ENCODE results near the gene PIP5K1B. TPM values are rescaled to one million over a fixed set of nuclear protein-coding genes. Genes with fewer than 3 reads are reported as not detected.

Gene PIP5K1B
- total RNA-seq, 1 experiment from 2014 or later = 0.20 TPM

GRCh38 chr9:68804911-68805889, 100.2 kb downstream of the PIP5K1B start:
- Histone ChIP-seq H3K27ac (ENCODE audit: low read depth, low read length) (no peak overlapping the region), H3K79me2 (ENCODE audit: insufficient read depth, low read length) (no peaks in the 10 kb centered on the region), H3K4me1 (ENCODE audit: control insufficient read depth in 1 of 2, insufficient read depth in 2 of 2, low read length in 2 of 2) (no peaks in the 10 kb centered on the region), H3K9me2 (ENCODE audit: insufficient read depth) (no peaks in the 10 kb centered on the region), H3K36me3 (ENCODE audit: control insufficient read depth in 1 of 2, insufficient read depth in 2 of 2, low read length in 2 of 2) (no peaks in the 10 kb centered on the region), H3K9me3 (ENCODE audit: control insufficient read depth in 1 of 2, insufficient read depth in 1 of 2, low read depth in 1 of 2, low read length in 2 of 2) (no peaks in the 10 kb centered on the region), H2AFZ (ENCODE audit: low read depth, low read length, poor library complexity, severe bottlenecking) (no peak overlapping the region), H3K4me3 (replicated peaks in 1 of 2; ENCODE audit: low read depth in 1 of 2, low read length in 2 of 2) (no peak overlapping the region), H3K9ac (ENCODE audit: low read length) (no peak overlapping the region), H4K20me1 (ENCODE audit: insufficient read depth) (no peaks in the 10 kb centered on the region), H3K27me3 (ENCODE audit: insufficient read depth, low read length) (peaks cover 54% of the 10 kb centered on the region), H3K4me2 (ENCODE audit: low read length) (no peak overlapping the region)
- ChIA-PET CTCF (no interaction called here), RAD21 (ENCODE audit: low non-redundant PET in 1 of 2, low total read pairs in 2 of 2, uncharacterized antibody in 2 of 2, unreplicated experiment in 2 of 2) (no interaction called here), POLR2A (interaction anchor here (0.6 kb wide), 1 partner anchor 47 kb away, joined by 3 read pairs; no protein-coding TSS in a partner anchor)
- DNase-seq (ENCODE audit: low read depth, low spot score) (no peak), ATAC-seq (no peak)
- no peak for TF ChIP-seq POLR2A (IDR thresholded peaks at IDR 0.05; ENCODE audit: borderline replicate concordance, extremely low read depth, insufficient read depth, insufficient read length)
- TF ChIP-seq CEBPB (IDR thresholded peaks at IDR 0.05; ENCODE audit: low read depth) = no peak
- no peak for TF ChIP-seq FOSL1 (IDR thresholded peaks at IDR 0.05; ENCODE audit: low read depth)
- no peak for TF ChIP-seq MAX (IDR thresholded peaks at IDR 0.05)
- no peak for TF ChIP-seq EZH2phosphoT487 (IDR thresholded peaks at IDR 0.05; ENCODE audit: borderline replicate concordance)
- no peak for TF ChIP-seq SRF (IDR thresholded peaks at IDR 0.05; ENCODE audit: low read depth)
- TF ChIP-seq TCF7L2 (IDR thresholded peaks at IDR 0.05; ENCODE audit: borderline replicate concordance, extremely low read depth, insufficient read depth, insufficient read length) = no peak
- TF ChIP-seq SIN3A (IDR thresholded peaks at IDR 0.05; ENCODE audit: low read depth) = no peak
- TF ChIP-seq CBX3 (IDR thresholded peaks at IDR 0.05; ENCODE audit: low read depth) = no peak
- TF ChIP-seq REST (IDR thresholded peaks at IDR 0.05; ENCODE audit: low read depth) = no peak
- TF ChIP-seq ATF3 (IDR thresholded peaks at IDR 0.05) = no peak
- no peak for TF ChIP-seq RAD21 (IDR thresholded peaks at IDR 0.05; ENCODE audit: low read depth)
- TF ChIP-seq ZFX (IDR thresholded peaks at IDR 0.05) = no peak
- no peak for TF ChIP-seq ELF1 (IDR thresholded peaks at IDR 0.05; ENCODE audit: borderline replicate concordance, low read depth)
- no peak for TF ChIP-seq YY1 (IDR thresholded peaks at IDR 0.05; ENCODE audit: extremely low read depth, insufficient replicate concordance, low read depth, low read length)
- TF ChIP-seq SP1 (IDR thresholded peaks at IDR 0.05; ENCODE audit: low read depth) = no peak
- no peak for TF ChIP-seq EZH2 (IDR thresholded peaks at IDR 0.05)
- no peak for TF ChIP-seq JUND (IDR thresholded peaks at IDR 0.05)
- BruUV-seq (replicated peaks) = no TSS peak
- intact Hi-C loops (cut with micrococcal nuclease) = no loop called here

Measured in HCT116 (cell line).